Measurements from ENCODE around the gene S100A8. TPM values are rescaled to one million over a fixed set of nuclear protein-coding genes. Genes with fewer than 3 reads are reported as not detected.

S100A8 gene
- total RNA-seq, 3 donors from 2014 or later = 3.4 to 90.6 (median 22.4) TPM

- H3K9me3 ChIP-seq = no peaks in the 10 kb centered on the region
- DNase-seq (no peak), ATAC-seq (no peak)
- H3K4me3 ChIP-seq = no peak overlapping the region
- TF ChIP-seq, protein P1, sequence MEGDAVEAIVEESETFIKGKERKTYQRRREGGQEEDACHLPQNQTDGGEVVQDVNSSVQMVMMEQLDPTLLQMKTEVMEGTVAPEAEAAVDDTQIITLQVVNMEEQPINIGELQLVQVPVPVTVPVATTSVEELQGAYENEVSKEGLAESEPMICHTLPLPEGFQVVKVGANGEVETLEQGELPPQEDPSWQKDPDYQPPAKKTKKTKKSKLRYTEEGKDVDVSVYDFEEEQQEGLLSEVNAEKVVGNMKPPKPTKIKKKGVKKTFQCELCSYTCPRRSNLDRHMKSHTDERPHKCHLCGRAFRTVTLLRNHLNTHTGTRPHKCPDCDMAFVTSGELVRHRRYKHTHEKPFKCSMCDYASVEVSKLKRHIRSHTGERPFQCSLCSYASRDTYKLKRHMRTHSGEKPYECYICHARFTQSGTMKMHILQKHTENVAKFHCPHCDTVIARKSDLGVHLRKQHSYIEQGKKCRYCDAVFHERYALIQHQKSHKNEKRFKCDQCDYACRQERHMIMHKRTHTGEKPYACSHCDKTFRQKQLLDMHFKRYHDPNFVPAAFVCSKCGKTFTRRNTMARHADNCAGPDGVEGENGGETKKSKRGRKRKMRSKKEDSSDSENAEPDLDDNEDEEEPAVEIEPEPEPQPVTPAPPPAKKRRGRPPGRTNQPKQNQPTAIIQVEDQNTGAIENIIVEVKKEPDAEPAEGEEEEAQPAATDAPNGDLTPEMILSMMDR (IDR thresholded peaks at IDR 0.05) = no peak
- H3K4me1 ChIP-seq (ENCODE audit: low read depth) = no peaks in the 10 kb centered on the region
- no peaks in the 10 kb centered on the region for H3K36me3 ChIP-seq (ENCODE audit: low read depth)
- intact Hi-C loops (cut with DNase I, micrococcal nuclease) = no loop called here
Measured at GRCh38 chr1:153360592-153361479, 30.0 kb downstream of the S100A8 start.

GRCh38 chr1:153360190-153360589 is 30.7 kb downstream of the S100A8 start:
- Histone ChIP-seq H3K4me3 (no peak overlapping the region), H3K4me1 (ENCODE audit: low read depth) (no peaks in the 10 kb centered on the region), H3K36me3 (ENCODE audit: low read depth) (no peaks in the 10 kb centered on the region), H3K9me3 (no peaks in the 10 kb centered on the region)
- TF ChIP-seq, protein P1 (IDR thresholded peaks at IDR 0.05) = no peak
- no peak for ATAC-seq
- no peak for DNase-seq
- intact Hi-C loops (cut with DNase I, micrococcal nuclease) = no loop called here

GRCh38 chr1:153359241-153359640 is 31.6 kb downstream of the S100A8 start:
- DNase-seq (no peak), ATAC-seq (no peak)
- no peak overlapping the region for H3K4me3 ChIP-seq
- TF ChIP-seq, protein P1 (IDR thresholded peaks at IDR 0.05) = no peak
- H3K9me3 ChIP-seq = no peaks in the 10 kb centered on the region
- no peaks in the 10 kb centered on the region for H3K4me1 ChIP-seq (ENCODE audit: low read depth)
- H3K36me3 ChIP-seq (ENCODE audit: low read depth) = no peaks in the 10 kb centered on the region
- intact Hi-C loops (cut with DNase I, micrococcal nuclease) = loop anchor here in 1 of 2 donors (5.0 kb wide), 1 partner anchor 138 kb away; no protein-coding TSS in a partner anchor

DNA sequence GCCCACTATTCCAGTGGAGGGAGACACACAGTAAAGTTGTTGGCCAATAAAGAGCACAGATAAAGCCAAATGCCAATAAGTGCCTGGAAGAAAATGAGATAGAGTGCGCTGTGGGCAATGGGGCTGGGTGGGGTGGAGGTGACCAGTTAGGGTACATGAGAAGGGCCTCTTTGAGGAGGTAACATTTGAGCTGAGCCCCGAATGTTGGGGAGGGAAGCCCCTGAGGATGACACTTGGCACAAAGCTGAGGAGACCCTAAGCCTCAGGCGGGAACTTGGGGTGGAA is 32.2 kb downstream of the S100A8 start:
- DNase-seq = no peak
- intact Hi-C loops (cut with DNase I, micrococcal nuclease) = loop anchor here in 1 of 2 donors (5.0 kb wide), 1 partner anchor 139 kb away; no protein-coding TSS in a partner anchor
- TF ChIP-seq, protein P1 (IDR thresholded peaks at IDR 0.05) = no peak
- H3K36me3 ChIP-seq (ENCODE audit: low read depth) = no peaks in the 10 kb centered on the region
- H3K4me3 ChIP-seq = no peak overlapping the region
- H3K4me1 ChIP-seq (ENCODE audit: low read depth) = no peaks in the 10 kb centered on the region
- H3K9me3 ChIP-seq = no peaks in the 10 kb centered on the region
- ATAC-seq = no peak

- Histone ChIP-seq H3K4me1 (ENCODE audit: low read depth) (no peaks in the 10 kb centered on the region), H3K9me3 (no peaks in the 10 kb centered on the region), H3K36me3 (ENCODE audit: low read depth) (no peaks in the 10 kb centered on the region), H3K4me3 (no peak within 1 kb of the TSS)
- DNase-seq (no peak), ATAC-seq (no peak)
- TF ChIP-seq, protein P1 (IDR thresholded peaks at IDR 0.05) = no peak
- intact Hi-C loops (cut with DNase I, micrococcal nuclease) = loop anchor here in 1 of 2 donors (5.0 kb wide), 1 partner anchor 139 kb away; no protein-coding TSS in a partner anchor
Measured at GRCh38 chr1:153357853-153358690, 32.8 kb downstream of the S100A8 start, which contains the start of gene S100A9. TSS of gene S100A9 (plus strand) at chr1:153357854. CDS start at chr1:153358284, 430 bp downstream.
